ENCODE data around the gene NLRX1.
"Not testable (repeated sequence)": the region's sequence is repeated elsewhere in the genome, so short reads cannot be mapped to it uniquely, and the experiment has no call there.

Gene NLRX1

GRCh38 chr11:119209186-119209585, 40.7 kb downstream of the NLRX1 start:
- no peak for DNase-seq (ENCODE audit: low read depth in 2 of 2)

- no peak for DNase-seq (ENCODE audit: low read depth in 2 of 2)
These were observed 41.5 kb downstream of the NLRX1 start for GRCh38 chr11:119210050-119210449.

- no peak for DNase-seq (ENCODE audit: low read depth in 2 of 2)
These were observed 49.8 kb downstream of the NLRX1 start for GRCh38 chr11:119218141-119218878.

- DNase-seq (ENCODE audit: low read depth in 2 of 2) = no peak
These were observed 53.8 kb downstream of the NLRX1 start for GRCh38 chr11:119222308-119222707.

- no peak for DNase-seq (ENCODE audit: low read depth in 2 of 2)
These were observed 54.4 kb downstream of the NLRX1 start for GRCh38 chr11:119222891-119223290.

- no peak for DNase-seq (ENCODE audit: low read depth in 2 of 2)
These were observed 55.3 kb downstream of the NLRX1 start for GRCh38 chr11:119223856-119224255.

- DNase-seq (ENCODE audit: low read depth in 2 of 2) = not testable (repeated sequence)
These were observed 60.2 kb downstream of the NLRX1 start for GRCh38 chr11:119228535-119229287.

GRCh38 chr11:119229288-119229672, 60.8 kb downstream of the NLRX1 start:
- DNase-seq (ENCODE audit: low read depth in 2 of 2) = no peak

- DNase-seq (ENCODE audit: low read depth in 2 of 2) = no peak
These were observed 61.2 kb downstream of the NLRX1 start for GRCh38 chr11:119229741-119230140.

Measured in stimulated activated CD8-positive, alpha-beta memory T cell treated with anti-CD3 and anti-CD28 coated beads, Interleukin-2, amount 100 ng/mL, for 48 hours (primary cell).